ENCODE results near the gene TTLL6. TPM values are rescaled to one million over a fixed set of nuclear protein-coding genes. Genes with fewer than 3 reads are reported as not detected.

Gene TTLL6
- total RNA-seq, 1 experiment from 2014 or later, result 3.4 TPM

DNA sequence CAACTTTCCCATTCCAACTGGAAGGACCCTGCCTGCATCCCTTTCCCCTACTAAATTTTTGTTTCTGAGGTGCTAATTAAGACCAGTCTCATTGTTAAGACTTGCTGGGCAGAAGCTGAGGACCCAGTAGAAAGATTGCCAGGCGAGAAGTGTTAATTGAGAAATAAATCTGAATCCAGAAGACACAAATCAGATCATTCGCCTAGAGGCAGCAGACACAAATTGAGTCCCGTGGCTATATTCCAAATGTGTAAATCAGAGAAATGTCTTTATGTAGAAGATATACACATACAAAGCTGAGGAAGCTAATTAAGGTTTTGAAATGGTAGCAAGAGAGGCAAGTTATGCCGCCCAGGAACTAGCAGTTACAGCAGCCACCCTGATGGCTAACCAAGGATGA, 43.4 kb upstream of the TTLL6 start (continued):
- no peak for TF ChIP-seq PRDM15 (CRISPR knock-in tag; IDR thresholded peaks at IDR 0.05)
- TF ChIP-seq, protein P1, sequence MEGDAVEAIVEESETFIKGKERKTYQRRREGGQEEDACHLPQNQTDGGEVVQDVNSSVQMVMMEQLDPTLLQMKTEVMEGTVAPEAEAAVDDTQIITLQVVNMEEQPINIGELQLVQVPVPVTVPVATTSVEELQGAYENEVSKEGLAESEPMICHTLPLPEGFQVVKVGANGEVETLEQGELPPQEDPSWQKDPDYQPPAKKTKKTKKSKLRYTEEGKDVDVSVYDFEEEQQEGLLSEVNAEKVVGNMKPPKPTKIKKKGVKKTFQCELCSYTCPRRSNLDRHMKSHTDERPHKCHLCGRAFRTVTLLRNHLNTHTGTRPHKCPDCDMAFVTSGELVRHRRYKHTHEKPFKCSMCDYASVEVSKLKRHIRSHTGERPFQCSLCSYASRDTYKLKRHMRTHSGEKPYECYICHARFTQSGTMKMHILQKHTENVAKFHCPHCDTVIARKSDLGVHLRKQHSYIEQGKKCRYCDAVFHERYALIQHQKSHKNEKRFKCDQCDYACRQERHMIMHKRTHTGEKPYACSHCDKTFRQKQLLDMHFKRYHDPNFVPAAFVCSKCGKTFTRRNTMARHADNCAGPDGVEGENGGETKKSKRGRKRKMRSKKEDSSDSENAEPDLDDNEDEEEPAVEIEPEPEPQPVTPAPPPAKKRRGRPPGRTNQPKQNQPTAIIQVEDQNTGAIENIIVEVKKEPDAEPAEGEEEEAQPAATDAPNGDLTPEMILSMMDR (IDR thresholded peaks at IDR 0.05), result no peak
- TF ChIP-seq EMX1 (CRISPR knock-in tag; IDR thresholded peaks at IDR 0.05), result no peak

DNA sequence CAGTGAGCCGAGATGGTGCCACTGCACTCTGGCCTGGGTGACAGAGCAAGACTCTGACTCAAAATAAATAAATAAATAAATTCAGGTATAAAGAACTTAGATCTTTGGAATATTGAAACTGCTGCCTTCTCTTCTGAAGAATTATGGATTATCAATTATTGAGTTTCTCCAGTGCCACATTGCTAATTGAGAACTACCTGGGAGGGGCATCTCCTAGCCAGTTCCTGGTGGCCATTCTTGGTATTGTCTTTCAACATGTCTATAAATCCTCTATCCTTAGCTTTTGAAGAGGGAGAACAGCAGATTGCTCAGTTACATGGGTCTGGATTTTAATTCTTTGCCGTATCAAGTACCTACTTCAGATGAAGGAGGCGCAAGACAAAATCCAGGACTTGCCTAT, 43.0 kb upstream of the TTLL6 start:
- CTCF ChIA-PET, result interaction anchor here (0.6 to 3.4 kb wide), 14 partner anchors 12 to 189 kb away, joined by 3 to 15 read pairs (median 5); partner anchors contain the start of gene TTLL6
- no peaks in the 10 kb centered on the region for H3K36me3 Mint-ChIP-seq
- no peak for TF ChIP-seq EMX1 (CRISPR knock-in tag; IDR thresholded peaks at IDR 0.05)
- no peaks in the 10 kb centered on the region for H3K9me3 Mint-ChIP-seq
- H3K4me3 Mint-ChIP-seq, result no peak overlapping the region
- ATAC-seq, result peak; percentile 55
- no peak for DNase-seq (ENCODE audit: low spot score)
- H3K4me1 Mint-ChIP-seq, result 0 out of 2 replicates have a peak, but pooled peaks cover 9% of the 10 kb centered on the region
- H3K27ac Mint-ChIP-seq, result no peak overlapping the region
- H3K27me3 Mint-ChIP-seq (ENCODE audit: low read depth), result no peaks in the 10 kb centered on the region
- POLR2A ChIA-PET, result no interaction called here

DNA sequence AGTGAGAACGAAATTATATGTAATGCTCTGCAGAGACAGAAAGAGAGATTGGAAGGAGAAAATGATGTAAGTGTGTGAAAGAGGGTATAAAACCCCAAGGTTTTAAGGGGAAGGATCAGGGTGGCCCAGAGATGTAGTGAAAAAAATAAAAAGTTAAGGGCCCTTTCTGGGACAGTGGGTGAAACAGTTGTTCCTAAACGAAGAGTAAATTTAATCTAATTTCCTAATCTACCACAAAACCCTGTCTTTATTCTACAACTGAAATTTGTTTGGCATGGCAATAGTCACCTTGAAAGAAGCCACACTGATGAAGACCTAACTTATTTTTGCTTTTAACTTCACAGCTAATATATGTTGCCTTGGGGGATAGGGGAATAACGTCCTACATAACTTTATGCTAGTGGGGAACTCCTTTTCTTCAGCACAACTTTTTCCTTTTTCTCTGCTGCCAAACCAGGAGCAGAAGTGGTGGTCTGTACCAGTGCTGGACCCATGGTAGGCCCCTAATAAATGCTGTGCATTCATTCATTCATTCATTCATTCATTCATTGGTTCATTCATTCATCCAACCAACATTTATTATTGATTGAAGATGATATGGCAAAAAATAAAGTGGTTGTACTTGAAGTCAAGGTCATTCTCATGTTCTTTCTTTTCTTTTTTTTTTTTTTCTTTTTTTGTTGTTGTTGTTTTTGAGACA, 39.2 kb upstream of the TTLL6 start:
- ATAC-seq (no peak), DNase-seq (ENCODE audit: low spot score) (no peak)
- H3K27ac Mint-ChIP-seq, result no peak overlapping the region
- TF ChIP-seq TEAD1 (CRISPR knock-in tag; IDR thresholded peaks at IDR 0.05) (no peak), TP53 (CRISPR knock-in tag; IDR thresholded peaks at IDR 0.05) (no peak), USF1 (CRISPR knock-in tag; IDR thresholded peaks at IDR 0.05) (no peak)
- peaks cover 1% of the 10 kb centered on the region; the same call in 1 of the 2 replicates for H3K36me3 Mint-ChIP-seq
- 0 out of 2 replicates have a peak, but pooled peaks cover 10% of the 10 kb centered on the region for H3K4me1 Mint-ChIP-seq
- ChIA-PET CTCF (interaction anchor here (0.7 to 1.2 kb wide), 3 partner anchors 10 to 65 kb away, joined by 3 read pairs; no protein-coding TSS in a partner anchor), POLR2A (no interaction called here)
- H3K4me3 Mint-ChIP-seq, result no peak overlapping the region
- no peaks in the 10 kb centered on the region for H3K27me3 Mint-ChIP-seq (ENCODE audit: low read depth)
- no peaks in the 10 kb centered on the region for H3K9me3 Mint-ChIP-seq

GRCh38 chr17:48854774-48855476, 37.9 kb upstream of the TTLL6 start:
- no peak for ATAC-seq
- CTCF ChIA-PET, result interaction anchor here (0.6 to 1.2 kb wide), 6 partner anchors 9 to 183 kb away, joined by 3 to 5 read pairs (median 4); no protein-coding TSS in a partner anchor
- POLR2A ChIA-PET, result interaction anchor here (0.6 kb wide), 1 partner anchor 16 kb away, joined by 3 read pairs; no protein-coding TSS in a partner anchor

More at GRCh38 chr17:48854774-48855476, 37.9 kb upstream of the TTLL6 start:
- no peaks in the 10 kb centered on the region for H3K9me3 Mint-ChIP-seq
- no peaks in the 10 kb centered on the region for H3K27me3 Mint-ChIP-seq (ENCODE audit: low read depth)
- no peak overlapping the region for H3K4me3 Mint-ChIP-seq
- no peak for DNase-seq (ENCODE audit: low spot score)
- no peak for TF ChIP-seq PRRX2 (CRISPR knock-in tag; IDR thresholded peaks at IDR 0.05)
- no peak for TF ChIP-seq JAZF1 (CRISPR knock-in tag; IDR thresholded peaks at IDR 0.05)
- no peak for TF ChIP-seq NFYB (CRISPR knock-in tag; conservative IDR thresholded peaks at IDR 0.05; ENCODE audit: low read depth)
- TF ChIP-seq SMAD4 (CRISPR knock-in tag; IDR thresholded peaks at IDR 0.05), result no peak
- TF ChIP-seq, protein P2, sequence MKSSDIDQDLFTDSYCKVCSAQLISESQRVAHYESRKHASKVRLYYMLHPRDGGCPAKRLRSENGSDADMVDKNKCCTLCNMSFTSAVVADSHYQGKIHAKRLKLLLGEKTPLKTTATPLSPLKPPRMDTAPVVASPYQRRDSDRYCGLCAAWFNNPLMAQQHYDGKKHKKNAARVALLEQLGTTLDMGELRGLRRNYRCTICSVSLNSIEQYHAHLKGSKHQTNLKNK (CRISPR knock-in tag; IDR thresholded peaks at IDR 0.05), result no peak
- TF ChIP-seq E2F5 (CRISPR knock-in tag; IDR thresholded peaks at IDR 0.05), result no peak
- no peak for TF ChIP-seq TP53 (CRISPR knock-in tag; IDR thresholded peaks at IDR 0.05)
- no peak for TF ChIP-seq ZNF396 (CRISPR knock-in tag; IDR thresholded peaks at IDR 0.05; ENCODE audit: borderline replicate concordance)
- no peak for TF ChIP-seq ZNF219 (CRISPR knock-in tag; IDR thresholded peaks at IDR 0.05; ENCODE audit: borderline replicate concordance)
- TF ChIP-seq, protein P3, sequence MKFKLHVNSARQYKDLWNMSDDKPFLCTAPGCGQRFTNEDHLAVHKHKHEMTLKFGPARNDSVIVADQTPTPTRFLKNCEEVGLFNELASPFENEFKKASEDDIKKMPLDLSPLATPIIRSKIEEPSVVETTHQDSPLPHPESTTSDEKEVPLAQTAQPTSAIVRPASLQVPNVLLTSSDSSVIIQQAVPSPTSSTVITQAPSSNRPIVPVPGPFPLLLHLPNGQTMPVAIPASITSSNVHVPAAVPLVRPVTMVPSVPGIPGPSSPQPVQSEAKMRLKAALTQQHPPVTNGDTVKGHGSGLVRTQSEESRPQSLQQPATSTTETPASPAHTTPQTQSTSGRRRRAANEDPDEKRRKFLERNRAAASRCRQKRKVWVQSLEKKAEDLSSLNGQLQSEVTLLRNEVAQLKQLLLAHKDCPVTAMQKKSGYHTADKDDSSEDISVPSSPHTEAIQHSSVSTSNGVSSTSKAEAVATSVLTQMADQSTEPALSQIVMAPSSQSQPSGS (CRISPR knock-in tag; IDR thresholded peaks at IDR 0.05; ENCODE audit: borderline replicate concordance, low read depth), result no peak
- TF ChIP-seq MYBL2 (CRISPR knock-in tag; IDR thresholded peaks at IDR 0.05), result no peak
- H3K4me1 Mint-ChIP-seq, result 0 out of 2 replicates have a peak, but pooled peaks cover 10% of the 10 kb centered on the region
- peaks cover 6% of the 10 kb centered on the region; the same call in 1 of the 2 replicates for H3K36me3 Mint-ChIP-seq
- peak overlapping the region; percentile 32; the same call in 1 of the 2 replicates for H3K27ac Mint-ChIP-seq

All from WTC11 (cell line).